Lung (tissue), 16 donors: Measurements from ENCODE around the gene PRAMEF11. TPM values are rescaled to one million over a fixed set of nuclear protein-coding genes. Genes with fewer than 3 reads are reported as not detected.
"Not testable (repeated sequence)": the region's sequence is repeated elsewhere in the genome, so short reads cannot be mapped to it uniquely, and the experiment has no call there.

Experiments used
- ATAC-seq: fragments of 200-7000 bp; cut with Tn5 transposase; one replicate; pipeline ENCODE4 v1.9.1; 2020; ENCODE audit warnings: moderate number of reproducible peaks; ENCODE audit not compliant: insufficient read depth, low FRiP score
- DNase-seq, 3 donors: peaks; one replicate each; pipeline ENCODE4 v3.0.0-alpha.2; 2013 to 2017
- H3K27ac ChIP-seq, 2 donors: one replicate each; pipeline ENCODE4 v1.5.1; 2013; ENCODE audit warnings: mild to moderate bottlenecking in 2 of 2, moderate library complexity in 2 of 2, control low read depth in 1 of 2, inconsistent platforms in 1 of 2, low read depth in 1 of 2, low read length in 1 of 2
- H3K27me3 ChIP-seq, 3 donors: one replicate each; pipeline ENCODE4 v1.5.1; 2013; ENCODE audit warnings: low read length in 2 of 3; ENCODE audit not compliant: control insufficient read depth in 3 of 3, insufficient read depth in 3 of 3
- H3K36me3 ChIP-seq, 4 donors: one replicate each; pipeline ENCODE4 v1.5.1; 2013; ENCODE audit warnings: low read length in 4 of 4, mild to moderate bottlenecking in 1 of 4, moderate library complexity in 1 of 4; ENCODE audit not compliant: control insufficient read depth in 4 of 4, insufficient read depth in 4 of 4
- H3K4me1 ChIP-seq, 5 donors: one replicate each; pipeline ENCODE4 v1.5.1; 2013; ENCODE audit warnings: low read length in 5 of 5, mild to moderate bottlenecking in 2 of 5, moderate library complexity in 1 of 5; ENCODE audit not compliant: control insufficient read depth in 5 of 5, insufficient read depth in 5 of 5
- H3K4me3 ChIP-seq: one replicate; pipeline ENCODE4 v1.5.1; 2013; ENCODE audit warnings: mild to moderate bottlenecking, control low read depth, moderate library complexity
- H3K9ac ChIP-seq, 2 donors: one replicate each; pipeline ENCODE4 v1.5.1; 2013; ENCODE audit warnings: low read length in 2 of 2, control low read depth in 1 of 2; ENCODE audit not compliant: insufficient read depth in 1 of 2
- H3K9me3 ChIP-seq, 4 donors: one replicate each; pipeline ENCODE4 v1.5.1; 2013; ENCODE audit warnings: low read length in 3 of 4, mild to moderate bottlenecking in 1 of 4, moderate library complexity in 1 of 4; ENCODE audit not compliant: control insufficient read depth in 4 of 4, insufficient read depth in 3 of 4
- WGBS, 2 donors: extraction: QIAGEN DNeasy Blood & Tissue Kit; methylation state at CpG; one replicate each; pipeline ENCODE4 v1.1.7; 2013; 5-methylcytosine and 5-hydroxymethylcytosine counted together
- long read RNA-seq, 5 donors: transcript quantifications; one replicate each; lab custom pipeline, GENCODE V29; 2026
- polyA plus RNA-seq, 2 donors: library from polyadenylated mRNA; stranded (reverse); fragments of 200-250 nt; gene quantifications; one replicate each; pipeline ENCODE4 v1.2.1, GENCODE V29; 2013
- total RNA-seq, 2 donors: library from RNA; depleted of rRNA in 1 of 2; stranded (reverse); fragments of >200 nt in 1 of 2; gene quantifications; one replicate each; pipeline ENCODE4 v1.2.1, GENCODE V29; 2014 to 2021
- TF ChIP-seq, protein P1 (sequence below): IDR thresholded peaks from 2 replicates; pipeline ENCODE4 v1.5.1; 2012; ENCODE audit warnings: mild to moderate bottlenecking; ENCODE audit errors: control extremely low read depth, extremely low read depth
- donor health status: control.
- donor health status: control.
- donor health status: Bipolar disorder and iron deficiency.
- donor health status: healthy.
- donor health status: DM: yes; HTN: yes; CAD: no.

Gene PRAMEF11
- not detected for total RNA-seq
- not detected for polyA plus RNA-seq
- long read RNA-seq, donor 1: 0 reads
- long read RNA-seq, donor 2: 0 reads
- long read RNA-seq, donor 3: 0 reads
- long read RNA-seq, donor 4: 0 reads
- long read RNA-seq, donor 5: 0 reads

GRCh38 chr1:12831310-12831709, at the start of gene PRAMEF11:
PRAMEF11 (minus strand) TSS chr1:12831410; CDS start chr1:12828789, 2,621 bp downstream.
- not testable (repeated sequence) for DNase-seq, H3K9me3 ChIP-seq, H3K9ac ChIP-seq, H3K4me3 ChIP-seq, ATAC-seq, H3K27ac ChIP-seq, H3K36me3 ChIP-seq, H3K4me1 ChIP-seq, H3K27me3 ChIP-seq
- 66 to 73% methylated on average over 3 of the region's 3 CpGs for WGBS, 2 donors

DNA sequence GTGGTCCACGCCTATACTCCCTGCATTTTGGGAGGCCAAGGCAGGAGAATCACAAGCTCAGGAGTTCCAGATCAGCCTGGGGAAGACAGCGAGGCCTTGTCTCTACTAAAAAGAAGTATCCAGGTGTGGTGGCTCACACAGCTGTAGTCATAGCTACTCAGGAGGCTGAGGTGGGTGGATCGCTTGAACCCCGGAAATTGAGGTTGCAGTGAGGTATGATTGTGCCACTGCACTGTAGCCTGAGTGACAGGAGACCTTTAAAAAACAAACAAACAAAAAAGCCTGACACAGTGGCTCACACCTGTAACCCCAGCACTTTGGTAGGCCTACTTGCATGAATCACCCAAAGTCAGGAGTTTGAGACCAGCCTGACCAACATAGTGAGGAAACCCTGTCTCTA, 47.2 kb upstream of the PRAMEF11 start:
- not testable (repeated sequence) for H3K4me1 ChIP-seq
- WGBS, 2 donors: 78 to 82% methylated on average over 3 of the region's 4 CpGs

DNA sequence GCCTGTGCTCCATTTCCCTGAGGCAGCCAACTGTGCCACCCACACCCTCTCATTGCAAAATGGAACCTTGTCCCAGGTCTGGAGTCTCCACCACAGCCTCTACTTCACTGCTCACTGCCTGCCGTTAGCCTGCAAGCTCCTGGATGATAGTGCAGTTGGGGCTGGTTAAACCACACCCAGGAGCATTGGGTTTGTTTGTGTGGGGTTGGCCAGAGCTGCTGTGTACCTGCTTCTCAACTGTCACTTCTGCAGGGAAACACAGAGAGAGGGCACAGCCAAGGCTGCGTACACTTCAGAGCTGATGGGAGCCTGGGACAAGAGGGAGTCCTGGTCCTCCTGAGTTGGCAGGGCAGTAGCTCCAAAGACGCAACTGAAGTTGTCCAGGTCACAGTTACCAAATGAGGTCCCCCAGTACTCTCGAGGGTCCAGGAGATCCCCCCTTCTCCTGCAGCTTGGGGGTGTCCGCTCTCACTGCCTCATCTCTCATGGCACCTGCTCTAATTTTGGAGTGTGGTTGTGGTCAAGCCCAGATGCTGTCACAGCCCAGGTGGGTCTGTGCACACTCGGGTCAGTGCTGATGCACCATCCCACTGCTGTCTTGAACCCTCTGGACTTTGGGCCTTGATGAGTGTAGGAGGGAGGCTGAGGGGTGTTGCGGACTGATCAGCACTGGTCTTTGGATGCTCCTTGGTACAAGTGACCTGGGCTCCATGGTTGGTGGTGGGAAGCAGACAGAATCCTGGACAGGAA, 32.1 kb upstream of the PRAMEF11 start:
- WGBS, 2 donors: 84 to 85% methylated on average over 3 to 5 of the region's 7 CpGs
- not testable (repeated sequence) for H3K4me3 ChIP-seq, ATAC-seq, H3K4me1 ChIP-seq, DNase-seq, H3K9me3 ChIP-seq, H3K27me3 ChIP-seq, H3K9ac ChIP-seq, H3K27ac ChIP-seq, H3K36me3 ChIP-seq

More for the DNA sequence above, 47.2 kb upstream of the PRAMEF11 start:
- H3K27me3 ChIP-seq, DNase-seq, ATAC-seq, H3K9me3 ChIP-seq, H3K36me3 ChIP-seq, H3K27ac ChIP-seq, H3K4me3 ChIP-seq, H3K9ac ChIP-seq: not testable (repeated sequence)

DNA sequence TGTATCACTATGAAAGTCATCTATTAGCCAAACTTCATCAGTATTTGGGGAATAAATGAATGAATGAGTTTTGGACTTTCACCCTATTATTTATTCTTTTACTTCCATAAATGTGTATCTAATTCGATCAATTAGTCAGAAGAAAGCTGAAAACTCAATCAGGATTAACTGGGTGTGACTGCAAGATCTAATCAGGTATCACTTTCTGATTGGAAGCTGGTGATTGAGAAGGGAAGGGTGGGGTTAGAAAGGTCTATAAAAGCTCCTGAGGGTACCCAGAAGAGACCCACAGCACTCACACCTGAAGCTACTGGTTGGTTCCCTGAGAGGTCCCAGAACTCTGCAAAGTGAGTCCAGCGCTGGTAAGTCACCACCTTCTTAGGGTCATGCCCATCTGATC, 25.6 kb upstream of the PRAMEF11 start, which contains the start of gene PRAMEF2:
Gene PRAMEF2 (plus strand): TSS at position 301 of the 400 bp plus-strand sequence. CDS start 1,924 bp downstream, outside the sequence.
- H3K27ac ChIP-seq, H3K4me1 ChIP-seq, H3K9ac ChIP-seq, H3K27me3 ChIP-seq, H3K4me3 ChIP-seq, H3K9me3 ChIP-seq, H3K36me3 ChIP-seq, ATAC-seq, DNase-seq: not testable (repeated sequence)
- WGBS, 2 donors: 75 to 83% methylated on average over 2 of the region's 2 CpGs

DNA sequence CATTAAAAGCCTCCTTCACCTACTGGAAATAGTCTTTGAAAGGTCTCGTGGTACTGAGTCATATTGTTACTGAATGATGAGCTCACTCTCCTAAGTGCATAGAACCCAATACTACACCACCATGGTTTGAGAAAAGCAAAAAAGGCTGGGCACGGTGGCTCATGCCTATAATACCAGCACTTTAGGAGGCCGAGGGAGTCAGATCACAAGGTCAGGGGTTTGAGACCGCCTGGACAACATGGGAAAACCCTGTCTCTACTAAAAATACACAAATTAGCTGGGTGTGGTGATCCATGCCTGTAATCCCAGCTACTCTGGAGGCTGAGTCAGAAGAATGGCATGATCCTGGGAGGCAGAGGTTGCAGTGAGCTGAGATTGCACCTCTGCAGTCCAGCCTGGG, 20.6 kb upstream of the PRAMEF11 start:
- Histone ChIP-seq H3K9ac (no peak overlapping the region), H3K27me3 (no peaks in the 10 kb centered on the region), H3K4me1 (no peaks in the 10 kb centered on the region), H3K27ac (no peak overlapping the region), H3K4me3 (no peak overlapping the region), H3K36me3 (no peaks in the 10 kb centered on the region), H3K9me3 (no peaks in the 10 kb centered on the region)
- ATAC-seq: no peak
- TF ChIP-seq, protein P1, sequence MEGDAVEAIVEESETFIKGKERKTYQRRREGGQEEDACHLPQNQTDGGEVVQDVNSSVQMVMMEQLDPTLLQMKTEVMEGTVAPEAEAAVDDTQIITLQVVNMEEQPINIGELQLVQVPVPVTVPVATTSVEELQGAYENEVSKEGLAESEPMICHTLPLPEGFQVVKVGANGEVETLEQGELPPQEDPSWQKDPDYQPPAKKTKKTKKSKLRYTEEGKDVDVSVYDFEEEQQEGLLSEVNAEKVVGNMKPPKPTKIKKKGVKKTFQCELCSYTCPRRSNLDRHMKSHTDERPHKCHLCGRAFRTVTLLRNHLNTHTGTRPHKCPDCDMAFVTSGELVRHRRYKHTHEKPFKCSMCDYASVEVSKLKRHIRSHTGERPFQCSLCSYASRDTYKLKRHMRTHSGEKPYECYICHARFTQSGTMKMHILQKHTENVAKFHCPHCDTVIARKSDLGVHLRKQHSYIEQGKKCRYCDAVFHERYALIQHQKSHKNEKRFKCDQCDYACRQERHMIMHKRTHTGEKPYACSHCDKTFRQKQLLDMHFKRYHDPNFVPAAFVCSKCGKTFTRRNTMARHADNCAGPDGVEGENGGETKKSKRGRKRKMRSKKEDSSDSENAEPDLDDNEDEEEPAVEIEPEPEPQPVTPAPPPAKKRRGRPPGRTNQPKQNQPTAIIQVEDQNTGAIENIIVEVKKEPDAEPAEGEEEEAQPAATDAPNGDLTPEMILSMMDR: no peak
- DNase-seq: no peak
- 65 to 74% methylated on average over 4 of the region's 4 CpGs for WGBS, 2 donors

GRCh38 chr1:12848620-12849019, 17.4 kb upstream of the PRAMEF11 start, which contains the start of gene HNRNPCL1:
HNRNPCL1 (minus strand) TSS chr1:12848720; CDS start chr1:12848289, 431 bp downstream.
- H3K4me1 ChIP-seq, H3K27ac ChIP-seq, H3K9ac ChIP-seq, ATAC-seq, DNase-seq, H3K27me3 ChIP-seq, H3K4me3 ChIP-seq, H3K36me3 ChIP-seq, H3K9me3 ChIP-seq: not testable (repeated sequence)
- 90% methylated on average over 7 of the region's 7 CpGs for WGBS, 2 donors

DNA sequence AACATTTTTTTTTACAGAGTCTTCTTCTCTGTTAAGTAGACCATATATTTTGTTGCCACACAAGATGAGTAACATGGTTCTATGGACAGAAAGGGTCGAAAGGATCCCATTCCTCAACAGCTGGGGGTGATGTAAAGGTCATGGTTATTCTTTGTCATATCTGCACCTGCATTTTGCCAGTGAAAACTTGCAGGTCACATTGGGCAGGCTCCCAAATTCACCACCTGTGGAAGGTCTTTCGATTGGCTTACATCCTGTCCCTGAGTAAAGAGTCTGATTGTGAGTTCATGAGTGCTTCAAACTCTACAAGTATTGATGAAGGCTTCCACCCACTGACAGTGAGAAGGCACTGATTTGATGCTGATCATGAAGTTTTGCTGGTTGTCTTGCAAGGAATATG, 2.0 kb upstream of the PRAMEF11 start:
- H3K36me3 ChIP-seq, H3K9me3 ChIP-seq, ATAC-seq, H3K27ac ChIP-seq, H3K4me3 ChIP-seq, DNase-seq, H3K27me3 ChIP-seq, H3K4me1 ChIP-seq, H3K9ac ChIP-seq: not testable (repeated sequence)
- WGBS, 2 donors: 54 to 66% methylated on average over 2 of the region's 2 CpGs
